Astrocyte (in vitro differentiated cells and primary cell): ENCODE data around the gene SLIT3.

Experiments used
- CTCF ChIP-seq: IDR thresholded peaks from 2 replicates; pipeline ENCODE4 v1.5.1; 2011; ENCODE audit warnings: low read depth, mild to moderate bottlenecking, inconsistent platforms, low read length, moderate library complexity; ENCODE audit not compliant: insufficient read depth
- EZH2 ChIP-seq: IDR thresholded peaks from 2 replicates; pipeline ENCODE4 v1.6.1; 2012; ENCODE audit warnings: mild to moderate bottlenecking, low read length, inconsistent platforms; ENCODE audit not compliant: insufficient read depth

DNA sequence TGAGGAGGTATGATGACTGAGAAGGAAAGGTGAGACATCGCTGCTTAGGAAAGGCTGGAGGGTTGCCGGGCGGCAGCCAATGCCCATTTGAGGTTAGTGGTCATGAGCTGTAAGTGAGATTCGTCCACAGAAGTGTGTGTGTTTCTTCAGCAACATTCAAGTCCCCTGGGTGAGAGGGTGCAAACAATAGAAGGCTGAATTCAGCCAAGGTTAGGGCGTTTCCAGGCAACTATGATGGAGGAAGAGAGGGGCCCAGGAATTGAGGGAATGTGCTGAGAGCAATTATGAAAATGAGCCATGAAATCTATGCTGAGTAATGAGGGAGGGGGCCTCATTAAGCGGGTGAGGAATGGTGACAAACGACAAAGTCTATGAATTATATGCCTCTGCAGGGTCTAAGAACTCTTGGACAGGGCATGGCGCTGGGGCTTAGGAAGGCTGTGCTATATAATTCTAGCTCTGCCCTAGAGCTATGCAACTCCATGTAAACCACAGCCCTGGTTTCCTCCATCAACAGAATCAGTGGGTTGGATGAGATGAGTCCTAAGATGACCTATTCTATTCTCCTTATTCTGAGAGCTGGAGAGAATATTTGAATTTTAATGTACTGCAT is 96.0 kb downstream of the SLIT3 start:
- no peak for TF ChIP-seq CTCF
- no peak for TF ChIP-seq EZH2
